Glutamatergic neuron (in vitro differentiated cells): ENCODE results near the gene MRPS22. TPM values are rescaled to one million over a fixed set of nuclear protein-coding genes. Genes with fewer than 3 reads are reported as not detected.
"Not testable (repeated sequence)": the region's sequence is repeated elsewhere in the genome, so short reads cannot be mapped to it uniquely, and the experiment has no call there.

Experiments
- DNase-seq: peaks from one replicate; pipeline ENCODE4 v3.0.0; 2022
- H3K27ac Mint-ChIP-seq: one replicate; pipeline ENCODE4 v1.8.0; 2020; ENCODE audit warnings: mild to moderate bottlenecking, mixed read lengths, inconsistent platforms; ENCODE audit not compliant: unreplicated experiment
- H3K27me3 Mint-ChIP-seq: one replicate; pipeline ENCODE4 v1.8.0; 2020; ENCODE audit warnings: mild to moderate bottlenecking, moderate library complexity, mixed read lengths, inconsistent platforms; ENCODE audit not compliant: unreplicated experiment
- H3K36me3 Mint-ChIP-seq: one replicate; pipeline ENCODE4 v1.8.0; 2020; ENCODE audit warnings: mild to moderate bottlenecking, mixed read lengths, inconsistent platforms; ENCODE audit not compliant: unreplicated experiment
- H3K4me1 Mint-ChIP-seq: one replicate; pipeline ENCODE4 v1.8.0; 2020; ENCODE audit warnings: mild to moderate bottlenecking, low read depth, mixed read lengths, inconsistent platforms; ENCODE audit not compliant: unreplicated experiment
- H3K4me3 Mint-ChIP-seq: one replicate; pipeline ENCODE4 v1.8.0; 2020; ENCODE audit warnings: mild to moderate bottlenecking, mixed read lengths, inconsistent platforms; ENCODE audit not compliant: unreplicated experiment
- H3K9me3 Mint-ChIP-seq: one replicate; pipeline ENCODE4 v1.8.0; 2020; ENCODE audit warnings: mild to moderate bottlenecking, moderate library complexity, mixed read lengths, inconsistent platforms; ENCODE audit not compliant: unreplicated experiment
- CTCF ChIP-seq: fragments of 200-600 bp; sonication (generic); IDR thresholded peaks from one replicate; pipeline ENCODE4 v1.5.0; 2021; ENCODE audit not compliant: partially characterized antibody, unreplicated experiment
- total RNA-seq: library from RNA; stranded (reverse); fragmentation: NEBNext Ultra II Directional; extraction: Animal tissue kit (Norgen Biotek cat#: 25700); gene quantifications from one replicate; pipeline ENCODE4 v1.2.1, GENCODE V29; 2021; ENCODE audit not compliant: unreplicated experiment

The MRPS22 gene
- total RNA-seq, 1 donor from 2014 or later, result 28.7 TPM

DNA sequence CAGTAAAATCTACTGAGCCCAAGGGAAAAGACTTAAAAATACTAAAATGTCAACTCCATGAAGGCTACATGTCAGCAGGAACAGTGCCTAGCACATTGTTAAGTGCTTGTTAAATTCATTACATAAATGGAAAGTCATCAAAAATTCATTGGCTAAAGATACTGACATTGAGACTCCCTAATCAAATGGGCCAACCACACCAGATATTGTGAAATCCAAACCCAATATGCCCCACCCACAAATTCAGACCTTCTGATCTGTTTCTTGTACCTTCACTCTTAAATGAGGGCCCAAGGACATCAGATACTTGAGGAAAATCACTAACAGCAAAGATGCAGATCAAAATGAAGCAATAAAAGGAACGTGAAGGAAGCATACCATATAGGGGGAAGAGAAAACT lies 20.7 kb downstream of the MRPS22 start:
- TF ChIP-seq CTCF, result no peak
- DNase-seq, result no peak
- Mint-ChIP-seq H3K27ac (no peak overlapping the region), H3K27me3 (no peaks in the 10 kb centered on the region), H3K4me3 (no peak overlapping the region), H3K9me3 (peaks cover 2% of the 10 kb centered on the region), H3K4me1 (no peaks in the 10 kb centered on the region), H3K36me3 (no peaks in the 10 kb centered on the region)

GRCh38 chr3:139374099-139374498 lies 30.3 kb downstream of the MRPS22 start:
- Mint-ChIP-seq H3K27me3 (no peaks in the 10 kb centered on the region), H3K36me3 (no peaks in the 10 kb centered on the region), H3K4me3 (no peak overlapping the region)

DNA sequence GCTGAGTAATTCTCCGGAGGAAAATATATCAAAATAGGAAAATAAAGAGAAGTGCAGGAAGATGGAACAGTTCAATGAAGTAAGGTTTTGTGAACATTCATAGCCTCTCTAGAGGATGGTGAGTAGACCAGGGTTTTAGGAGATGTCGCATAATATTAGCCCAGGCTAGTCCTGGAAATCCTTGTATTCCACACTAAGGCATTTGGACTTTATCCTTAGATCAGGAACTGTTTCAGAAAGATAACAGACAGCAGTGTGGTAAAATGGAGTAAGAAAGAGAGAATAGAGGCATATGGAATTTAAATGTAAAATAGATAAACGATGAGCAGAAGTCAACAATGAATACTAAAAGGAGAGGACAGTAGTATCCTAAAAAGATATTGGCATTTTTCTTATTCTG lies 33.6 kb downstream of the MRPS22 start:
- peak overlapping the region; percentile 3 for H3K4me3 Mint-ChIP-seq
- no peak for DNase-seq
- H3K27me3 Mint-ChIP-seq, result no peaks in the 10 kb centered on the region
- H3K36me3 Mint-ChIP-seq, result no peaks in the 10 kb centered on the region
- TF ChIP-seq CTCF, result no peak
- no peaks in the 10 kb centered on the region for H3K9me3 Mint-ChIP-seq
- H3K4me1 Mint-ChIP-seq, result peaks cover 8% of the 10 kb centered on the region
- H3K27ac Mint-ChIP-seq, result no peak overlapping the region

More at GRCh38 chr3:139374099-139374498, 30.3 kb downstream of the MRPS22 start:
- H3K4me1 Mint-ChIP-seq, result peaks cover 5% of the 10 kb centered on the region
- TF ChIP-seq CTCF, result no peak
- H3K27ac Mint-ChIP-seq, result no peak overlapping the region
- no peaks in the 10 kb centered on the region for H3K9me3 Mint-ChIP-seq
- no peak for DNase-seq

- no peak for DNase-seq
- Mint-ChIP-seq H3K4me3 (no peak overlapping the region), H3K36me3 (no peaks in the 10 kb centered on the region), H3K4me1 (peaks cover 8% of the 10 kb centered on the region), H3K9me3 (no peaks in the 10 kb centered on the region), H3K27me3 (no peaks in the 10 kb centered on the region), H3K27ac (peak overlapping the region; percentile 77)
- no peak for TF ChIP-seq CTCF
These were observed 34.9 kb downstream of the MRPS22 start for GRCh38 chr3:139378587-139379241.

DNA sequence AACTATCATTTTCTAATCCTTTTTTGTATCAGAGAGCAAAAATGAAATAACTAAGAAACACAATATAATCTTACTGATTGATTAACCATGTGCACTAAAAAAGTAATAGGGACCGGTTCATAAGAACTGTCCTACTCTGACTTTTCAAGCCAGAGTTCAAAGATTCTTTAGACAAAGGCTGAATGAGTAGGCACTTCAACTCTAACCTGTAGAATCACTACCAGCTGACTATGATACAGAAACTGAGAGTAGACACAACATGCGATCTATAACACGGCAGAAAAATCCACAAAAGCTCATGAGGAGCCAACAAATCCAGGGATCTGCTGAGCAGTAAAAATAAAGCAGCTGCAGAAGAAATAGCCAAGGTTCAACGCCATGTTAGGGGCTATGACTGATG lies 36.8 kb downstream of the MRPS22 start:
- Mint-ChIP-seq H3K27ac (no peak overlapping the region), H3K4me1 (peaks cover 8% of the 10 kb centered on the region), H3K9me3 (no peaks in the 10 kb centered on the region), H3K36me3 (no peaks in the 10 kb centered on the region), H3K27me3 (no peaks in the 10 kb centered on the region), H3K4me3 (no peak overlapping the region)
- no peak for DNase-seq
- no peak for TF ChIP-seq CTCF

DNA sequence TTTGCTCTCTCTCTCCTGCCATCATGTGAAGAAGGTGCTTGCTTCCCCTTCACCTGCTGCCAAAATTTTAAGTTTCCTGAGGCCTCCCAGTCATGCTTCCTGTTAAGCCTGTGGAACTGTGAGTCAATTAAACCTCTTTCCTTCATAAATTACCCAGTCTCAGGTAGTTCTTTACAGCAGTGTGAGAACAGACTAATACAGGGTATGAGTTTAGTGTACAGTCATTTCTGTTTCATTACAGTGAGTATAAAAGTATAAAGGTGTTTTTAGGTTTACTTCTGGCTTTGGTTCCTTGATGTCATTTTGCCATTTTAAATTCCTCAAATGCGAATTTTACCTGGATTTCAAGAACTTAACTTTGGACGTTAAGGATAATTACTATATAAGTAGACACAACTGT lies 38.5 kb downstream of the MRPS22 start:
- not testable (repeated sequence) for DNase-seq, H3K4me1 Mint-ChIP-seq, H3K27me3 Mint-ChIP-seq, H3K4me3 Mint-ChIP-seq, H3K36me3 Mint-ChIP-seq, H3K9me3 Mint-ChIP-seq, H3K27ac Mint-ChIP-seq
